GM19035 (cell line): Measurements from ENCODE around the gene MOSMO.
"Not testable (repeated sequence)": the region's sequence is repeated elsewhere in the genome, so short reads cannot be mapped to it uniquely, and the experiment has no call there.

Source experiments
- ATAC-seq: cut with Tn5 transposase; IDR thresholded peaks from one replicate; pipeline ENCODE4 v1.9.1; 2021; ENCODE audit not compliant: unreplicated experiment

MOSMO gene

DNA sequence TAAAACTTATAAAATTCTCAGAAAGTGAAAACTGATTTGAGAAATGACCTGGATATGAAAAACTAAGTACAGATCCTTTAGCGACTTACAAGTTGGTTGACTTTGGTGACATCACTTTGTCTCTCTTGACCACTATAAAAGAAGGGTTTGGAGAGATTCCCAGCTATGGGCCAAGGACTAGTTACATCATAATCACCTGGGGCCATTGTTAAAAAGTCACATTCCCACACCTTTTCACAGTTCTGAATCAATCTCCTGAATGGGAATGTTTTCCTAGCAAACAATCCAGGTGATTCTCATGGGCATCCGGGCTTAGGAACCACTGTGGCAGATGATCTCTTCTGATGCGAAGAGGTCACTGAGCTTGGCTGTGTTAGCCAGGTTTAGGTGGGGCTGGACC lies 83.8 kb downstream of the MOSMO start:
- no peak for ATAC-seq

GRCh38 chr16:22092143-22092933 lies 84.4 kb downstream of the MOSMO start, which contains the start of gene VWA3A:
Gene VWA3A, plus strand, starts transcription at chr16:22092541. Its CDS starts 97 bp downstream, at chr16:22092638.
- no peak for ATAC-seq

- ATAC-seq, result no peak
Measured at GRCh38 chr16:22093331-22093730, 85.4 kb downstream of the MOSMO start.

- ATAC-seq, result no peak
Measured at GRCh38 chr16:22093996-22094395, 86.1 kb downstream of the MOSMO start.

GRCh38 chr16:22098405-22099255 lies 90.7 kb downstream of the MOSMO start:
- no peak for ATAC-seq

DNA sequence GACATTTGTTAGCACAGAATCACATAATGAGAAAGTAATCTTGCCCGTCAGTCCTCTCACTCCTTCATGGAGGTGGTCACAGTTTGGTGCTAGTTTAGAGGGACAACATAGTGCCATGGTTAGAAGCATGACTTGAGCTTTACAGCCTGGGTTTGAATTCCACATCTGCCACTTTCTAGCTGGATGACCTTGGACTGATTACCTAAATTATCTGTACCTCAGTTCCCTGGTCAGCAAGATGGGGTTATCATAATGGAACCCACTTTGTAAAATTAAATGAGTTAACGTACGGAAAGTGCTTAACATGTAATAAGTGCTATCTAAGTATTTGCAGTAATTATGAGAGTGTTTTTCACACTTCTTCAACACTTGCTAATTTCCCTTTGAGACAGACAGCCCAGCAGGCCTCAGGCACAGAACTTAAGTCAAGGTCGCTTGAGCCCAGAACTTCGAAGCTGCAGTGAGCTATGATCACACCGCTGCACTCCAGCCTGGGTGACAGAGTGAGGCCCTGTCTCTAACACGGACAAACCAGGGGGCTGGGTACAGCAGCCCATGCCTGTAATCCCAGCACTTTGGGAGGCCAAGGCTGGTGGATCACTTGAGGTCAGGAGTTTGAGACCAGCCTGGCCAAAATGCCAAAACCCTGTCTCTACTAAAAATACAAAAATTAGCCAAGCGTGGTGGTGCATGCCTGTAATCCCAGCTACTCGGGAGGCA lies 91.5 kb downstream of the MOSMO start:
- ATAC-seq, result no peak

GRCh38 chr16:22103441-22103840 lies 95.5 kb downstream of the MOSMO start:
- ATAC-seq, result no peak

GRCh38 chr16:22109258-22109898 lies 101.5 kb downstream of the MOSMO start:
- ATAC-seq, result no peak

- not testable (repeated sequence) for ATAC-seq
Measured at GRCh38 chr16:22111629-22112028, 103.7 kb downstream of the MOSMO start.

DNA sequence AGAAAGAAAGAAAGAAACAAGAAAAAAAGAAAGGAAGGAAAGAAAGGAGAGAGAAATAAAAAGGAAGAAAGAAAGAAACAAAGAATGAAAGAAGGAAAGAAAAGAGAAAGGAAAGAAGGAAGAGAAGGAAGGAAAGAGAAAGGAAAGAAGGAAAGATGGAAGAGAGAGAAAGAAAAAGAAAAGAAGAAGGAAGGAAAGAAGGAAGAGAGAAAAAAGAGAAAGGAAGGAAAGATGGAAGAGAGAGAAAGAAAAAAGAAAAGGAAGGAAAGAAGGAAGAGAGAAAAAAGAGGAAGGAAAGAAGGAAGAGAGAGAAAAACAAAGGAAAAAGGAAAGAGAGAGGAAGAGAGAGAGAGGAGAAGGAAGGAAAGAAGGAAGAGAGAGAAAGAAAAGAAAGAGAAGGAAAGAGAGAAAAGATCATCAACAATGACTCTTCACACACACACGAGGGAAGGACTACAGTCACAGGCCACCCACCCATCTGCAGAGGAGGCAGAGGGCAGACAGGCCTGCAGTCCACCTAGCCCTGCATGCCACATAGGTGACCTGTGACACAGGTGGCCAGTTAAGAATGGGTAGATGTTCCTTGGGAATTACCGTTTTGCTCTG lies 108.3 kb downstream of the MOSMO start:
- ATAC-seq, result no peak

DNA sequence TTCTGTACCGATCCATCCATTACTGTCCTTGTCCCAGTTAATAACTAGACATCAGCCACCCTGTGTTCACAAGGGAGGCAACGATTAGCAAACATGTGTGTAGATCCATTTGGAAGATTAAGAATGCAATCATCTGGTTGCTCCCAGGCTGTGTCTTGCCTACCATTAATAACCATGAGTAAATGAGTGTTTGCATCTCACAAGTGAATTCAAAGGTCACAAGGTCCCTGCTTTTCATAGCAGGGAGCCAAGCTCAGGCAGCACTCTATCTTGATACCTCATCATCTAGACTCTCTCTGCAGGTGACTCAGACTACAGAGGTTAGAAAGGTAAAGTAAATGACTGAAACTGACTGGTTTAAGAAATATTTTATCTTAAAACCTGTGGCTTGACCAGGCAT lies 109.7 kb downstream of the MOSMO start:
- ATAC-seq, result no peak

- ATAC-seq, result no peak
Measured at GRCh38 chr16:22120440-22120839, 112.5 kb downstream of the MOSMO start.

DNA sequence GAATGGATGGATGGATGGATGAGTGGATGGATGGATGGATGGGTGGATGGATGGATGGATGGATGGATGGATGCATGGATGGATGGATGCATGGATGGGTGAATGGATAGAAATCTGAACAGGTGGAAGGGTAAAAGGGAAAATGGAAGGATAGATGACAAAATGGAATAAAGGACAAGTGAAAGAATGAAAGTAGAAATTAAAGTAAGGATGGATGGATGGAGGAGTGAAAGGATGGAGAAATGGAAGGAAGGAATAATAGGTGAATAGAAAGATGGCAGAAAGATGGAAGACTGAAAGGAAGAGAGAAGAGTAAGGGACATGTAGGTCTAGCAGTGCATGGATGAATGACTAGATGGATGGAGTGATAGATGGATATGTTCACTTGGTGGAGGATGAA lies 114.3 kb downstream of the MOSMO start:
- ATAC-seq, result no peak

- no peak for ATAC-seq
Measured at GRCh38 chr16:22123146-22123545, 115.2 kb downstream of the MOSMO start.

- ATAC-seq, result no peak
Measured at GRCh38 chr16:22123759-22124490, 116.0 kb downstream of the MOSMO start.

DNA sequence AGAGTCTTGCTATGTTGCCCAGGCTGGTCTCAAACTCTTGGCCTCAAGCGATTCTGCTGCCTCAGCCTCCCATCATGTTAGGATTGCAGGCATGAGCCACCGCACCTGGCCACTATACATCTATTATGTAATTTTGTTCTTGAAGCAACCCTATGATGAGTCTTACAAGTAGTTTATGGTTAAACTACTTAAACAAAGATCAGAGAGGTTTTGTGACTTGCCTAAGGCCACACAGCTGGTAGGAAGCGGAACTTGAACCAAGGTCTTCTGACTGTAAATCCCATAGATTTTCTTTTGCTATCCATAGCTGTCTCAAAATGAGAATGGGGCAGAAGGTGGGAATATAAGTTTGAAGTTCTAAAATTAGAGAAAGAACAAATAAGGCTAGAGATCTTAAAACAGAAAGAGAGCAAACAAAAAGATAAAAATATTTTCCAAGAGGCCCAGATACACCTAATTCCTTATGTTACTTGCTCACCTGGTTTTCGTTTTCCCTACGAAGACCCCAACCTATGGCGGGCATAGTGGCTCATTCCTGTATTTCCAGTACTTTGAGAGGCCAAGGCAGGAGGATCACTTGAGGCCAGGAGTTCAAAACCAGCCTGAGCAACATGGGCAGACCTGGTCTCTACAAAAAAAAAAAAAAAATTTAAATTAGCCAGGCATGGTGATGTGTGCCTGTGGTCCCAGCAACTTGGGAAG lies 116.8 kb downstream of the MOSMO start:
- ATAC-seq, result no peak

- ATAC-seq, result no peak
Measured at GRCh38 chr16:22126037-22126558, 118.2 kb downstream of the MOSMO start.

- ATAC-seq, result not testable (repeated sequence)
Measured at GRCh38 chr16:22128537-22128936, 120.6 kb downstream of the MOSMO start.

- no peak for ATAC-seq
Measured at GRCh38 chr16:22130528-22130927, 122.6 kb downstream of the MOSMO start.
